ENCODE results near the gene TMEM212. TPM values are rescaled to one million over a fixed set of nuclear protein-coding genes. Genes with fewer than 3 reads are reported as not detected.
A peak's percentile ranks its signal among the peaks of the same experiment; 100 is the strongest.
"Not testable (repeated sequence)": the region's sequence is repeated elsewhere in the genome, so short reads cannot be mapped to it uniquely, and the experiment has no call there.

TMEM212 gene
- total RNA-seq, 1 donor from 2014 or later = not detected

- peak; percentile 36 for ATAC-seq
- peak overlapping the region; percentile 7 for H3K27ac ChIP-seq
- TF ChIP-seq, protein P1, sequence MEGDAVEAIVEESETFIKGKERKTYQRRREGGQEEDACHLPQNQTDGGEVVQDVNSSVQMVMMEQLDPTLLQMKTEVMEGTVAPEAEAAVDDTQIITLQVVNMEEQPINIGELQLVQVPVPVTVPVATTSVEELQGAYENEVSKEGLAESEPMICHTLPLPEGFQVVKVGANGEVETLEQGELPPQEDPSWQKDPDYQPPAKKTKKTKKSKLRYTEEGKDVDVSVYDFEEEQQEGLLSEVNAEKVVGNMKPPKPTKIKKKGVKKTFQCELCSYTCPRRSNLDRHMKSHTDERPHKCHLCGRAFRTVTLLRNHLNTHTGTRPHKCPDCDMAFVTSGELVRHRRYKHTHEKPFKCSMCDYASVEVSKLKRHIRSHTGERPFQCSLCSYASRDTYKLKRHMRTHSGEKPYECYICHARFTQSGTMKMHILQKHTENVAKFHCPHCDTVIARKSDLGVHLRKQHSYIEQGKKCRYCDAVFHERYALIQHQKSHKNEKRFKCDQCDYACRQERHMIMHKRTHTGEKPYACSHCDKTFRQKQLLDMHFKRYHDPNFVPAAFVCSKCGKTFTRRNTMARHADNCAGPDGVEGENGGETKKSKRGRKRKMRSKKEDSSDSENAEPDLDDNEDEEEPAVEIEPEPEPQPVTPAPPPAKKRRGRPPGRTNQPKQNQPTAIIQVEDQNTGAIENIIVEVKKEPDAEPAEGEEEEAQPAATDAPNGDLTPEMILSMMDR (IDR thresholded peaks at IDR 0.05) = no peak
These were observed 29.2 kb upstream of the TMEM212 start for GRCh38 chr3:171813897-171814460.

GRCh38 chr3:171814662-171815061, 28.5 kb upstream of the TMEM212 start:
- H3K4me3 ChIP-seq = not testable (repeated sequence)

More at GRCh38 chr3:171813897-171814460, 29.2 kb upstream of the TMEM212 start:
- intact Hi-C loops (cut with DNase I) = no loop called here
- Histone ChIP-seq H3K9me3 (no peaks in the 10 kb centered on the region), H3K27me3 (no peaks in the 10 kb centered on the region), H3K4me3 (no peak overlapping the region), H3K4me1 (peaks cover 8% of the 10 kb centered on the region), H3K36me3 (no peaks in the 10 kb centered on the region)
- DNase-seq = no peak

DNA sequence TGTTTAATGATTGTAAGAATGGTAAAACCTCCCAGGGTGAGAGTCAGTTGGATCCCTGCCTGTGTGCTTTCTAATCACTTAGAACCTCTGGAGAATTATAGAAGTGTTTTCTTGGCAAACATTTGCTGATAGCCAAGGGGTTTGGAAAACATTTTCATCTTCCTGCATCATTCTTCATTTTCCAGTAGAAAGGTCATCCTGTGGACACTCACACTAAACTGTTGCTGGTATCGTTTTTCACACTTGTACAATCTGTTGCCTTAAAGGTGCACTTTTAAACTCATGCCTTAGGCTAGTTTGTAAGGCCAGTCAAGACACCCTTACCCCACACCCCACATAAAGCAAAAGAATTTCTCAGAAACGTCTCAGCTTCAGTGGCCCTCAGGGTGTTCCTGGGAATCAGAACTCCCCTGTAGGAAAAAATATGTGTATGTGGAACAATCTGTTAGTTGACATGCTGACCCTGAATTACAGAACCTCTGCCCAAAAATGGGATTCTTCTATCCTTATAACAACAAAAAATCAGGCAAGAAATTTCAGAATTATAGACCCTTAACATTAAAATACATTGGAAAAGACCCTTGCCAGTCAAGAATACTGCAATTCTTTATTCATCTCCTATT, 27.1 kb upstream of the TMEM212 start:
- Histone ChIP-seq H3K4me1 (peaks cover 2% of the 10 kb centered on the region), H3K9me3 (no peaks in the 10 kb centered on the region), H3K4me3 (no peak overlapping the region), H3K36me3 (no peaks in the 10 kb centered on the region), H3K27me3 (no peaks in the 10 kb centered on the region), H3K27ac (no peak overlapping the region)
- intact Hi-C loops (cut with DNase I) = no loop called here
- no peak for DNase-seq
- TF ChIP-seq, protein P1 (IDR thresholded peaks at IDR 0.05) = no peak
- ATAC-seq = no peak

More at GRCh38 chr3:171814662-171815061, 28.5 kb upstream of the TMEM212 start:
- H3K9me3 ChIP-seq; intact Hi-C loops (cut with DNase I); H3K4me1 ChIP-seq; ATAC-seq; H3K27me3 ChIP-seq; H3K27ac ChIP-seq; H3K36me3 ChIP-seq; DNase-seq: not testable (repeated sequence)

DNA sequence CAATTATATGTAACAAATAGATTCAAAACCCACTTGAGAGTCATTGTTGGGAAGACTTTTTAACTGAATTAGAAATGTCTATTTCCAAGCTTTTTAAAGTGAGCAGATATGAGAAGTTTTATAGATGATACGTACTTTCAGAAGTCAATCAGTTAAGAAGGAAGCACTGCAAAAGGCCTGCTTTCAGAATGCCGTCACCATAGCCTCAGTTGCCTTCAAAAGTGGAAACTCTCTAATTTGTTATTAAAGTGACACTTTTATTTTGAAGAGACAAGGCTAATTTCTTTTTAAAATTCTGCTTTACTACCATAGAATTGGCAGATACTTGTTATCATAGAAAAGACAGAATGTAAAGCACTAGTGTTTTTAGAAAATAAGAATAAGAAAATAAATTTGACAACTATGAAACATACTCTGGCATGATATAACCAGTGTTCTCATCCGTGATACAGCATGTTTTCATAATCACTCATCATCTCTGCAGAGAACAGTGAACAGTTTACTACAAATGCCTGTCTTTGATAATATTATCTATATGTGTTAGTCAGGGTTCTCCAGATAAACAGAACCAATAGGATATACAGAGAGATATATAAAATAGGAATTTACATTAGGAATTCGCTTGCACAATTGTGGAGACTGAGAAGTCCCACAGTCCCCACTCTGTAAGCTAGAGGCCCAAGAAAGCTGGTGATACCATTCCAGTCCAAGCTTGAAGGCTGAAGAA, 25.9 kb upstream of the TMEM212 start:
- DNase-seq = no peak
- H3K36me3 ChIP-seq = no peaks in the 10 kb centered on the region
- no peaks in the 10 kb centered on the region for H3K4me1 ChIP-seq
- intact Hi-C loops (cut with DNase I) = no loop called here
- ATAC-seq = no peak
- H3K9me3 ChIP-seq = no peaks in the 10 kb centered on the region
- H3K27me3 ChIP-seq = no peaks in the 10 kb centered on the region
- TF ChIP-seq, protein P1 (IDR thresholded peaks at IDR 0.05) = no peak
- H3K4me3 ChIP-seq = no peak overlapping the region
- no peak overlapping the region for H3K27ac ChIP-seq

- H3K27me3 ChIP-seq = no peaks in the 10 kb centered on the region
- no peaks in the 10 kb centered on the region for H3K9me3 ChIP-seq
- DNase-seq (no peak), ATAC-seq (no peak)
- no peak overlapping the region for H3K27ac ChIP-seq
- no peaks in the 10 kb centered on the region for H3K36me3 ChIP-seq
- intact Hi-C loops (cut with DNase I) = no loop called here
- H3K4me3 ChIP-seq = no peak overlapping the region
- peaks cover 17% of the 10 kb centered on the region for H3K4me1 ChIP-seq
- TF ChIP-seq, protein P1 (IDR thresholded peaks at IDR 0.05) = no peak
These were observed 22.1 kb upstream of the TMEM212 start for GRCh38 chr3:171821044-171821443.

DNA sequence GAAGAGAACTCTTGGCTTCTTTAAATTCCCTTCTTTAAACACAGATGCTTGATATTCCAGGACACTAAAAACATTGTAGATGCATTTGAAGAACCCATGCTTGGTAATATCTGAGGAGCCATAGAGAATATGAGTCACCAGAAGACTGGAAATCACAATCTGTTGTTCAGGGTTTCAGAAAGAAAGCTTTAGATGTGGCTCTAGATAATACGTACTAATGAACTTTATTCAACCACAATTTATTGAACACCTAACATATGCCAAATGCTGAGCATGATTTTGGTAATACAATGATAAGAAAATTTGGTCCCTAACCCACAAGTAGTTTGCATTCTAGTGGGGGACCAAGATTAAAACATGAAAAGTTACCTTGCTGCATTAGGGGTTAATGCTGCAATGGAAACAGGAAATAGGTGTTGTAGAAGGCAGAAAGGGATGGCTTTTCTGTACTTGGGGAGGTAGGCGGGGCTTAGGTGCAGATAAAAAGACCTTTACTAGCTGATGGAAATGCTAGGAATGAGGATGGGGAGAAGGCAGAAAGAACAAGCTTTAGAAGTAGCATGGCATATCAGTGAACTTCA, 21.3 kb upstream of the TMEM212 start:
- TF ChIP-seq, protein P1 (IDR thresholded peaks at IDR 0.05) = no peak
- no peak overlapping the region for H3K27ac ChIP-seq
- intact Hi-C loops (cut with DNase I) = no loop called here

More for the DNA sequence above, 21.3 kb upstream of the TMEM212 start:
- DNase-seq (no peak), ATAC-seq (no peak)
- Histone ChIP-seq H3K4me1 (peaks cover 17% of the 10 kb centered on the region), H3K27me3 (no peaks in the 10 kb centered on the region), H3K4me3 (no peak overlapping the region), H3K9me3 (no peaks in the 10 kb centered on the region), H3K36me3 (no peaks in the 10 kb centered on the region)
